Stimulated activated CD8-positive, alpha-beta memory T cell treated with anti-CD3 and anti-CD28 coated beads, Interleukin-15, amount 100 ng/mL, for 1 hour (primary cell): ENCODE measurements around the gene TUT4.

Experiments used
- DNase-seq: peaks from one replicate; pipeline ENCODE4 v3.0.0-alpha.2; 2020; ENCODE audit warnings: low read depth

TUT4 gene

GRCh38 chr1:52460694-52461093, 92.2 kb downstream of the TUT4 start:
- no peak for DNase-seq

GRCh38 chr1:52455686-52456085, 97.2 kb downstream of the TUT4 start:
- DNase-seq, result no peak

GRCh38 chr1:52454779-52455178, 98.1 kb downstream of the TUT4 start:
- no peak for DNase-seq

GRCh38 chr1:52454127-52454526, 98.8 kb downstream of the TUT4 start:
- no peak for DNase-seq

GRCh38 chr1:52444463-52444862, 108.4 kb downstream of the TUT4 start:
- no peak for DNase-seq

- no peak for DNase-seq
These were observed 112.9 kb downstream of the TUT4 start for GRCh38 chr1:52439976-52440375.

GRCh38 chr1:52436817-52437216, 116.1 kb downstream of the TUT4 start:
- DNase-seq, result no peak

GRCh38 chr1:52435650-52436049, 117.2 kb downstream of the TUT4 start:
- no peak for DNase-seq

- DNase-seq, result no peak
These were observed 117.7 kb downstream of the TUT4 start for GRCh38 chr1:52435211-52435610.

- no peak for DNase-seq
These were observed 120.1 kb downstream of the TUT4 start for GRCh38 chr1:52432807-52433206.

GRCh38 chr1:52427152-52427551, 125.7 kb downstream of the TUT4 start:
- no peak for DNase-seq

- no peak for DNase-seq
These were observed 126.5 kb downstream of the TUT4 start for GRCh38 chr1:52426371-52426770.

GRCh38 chr1:52424813-52425212, 128.1 kb downstream of the TUT4 start:
- no peak for DNase-seq

- DNase-seq, result no peak
These were observed 128.7 kb downstream of the TUT4 start for GRCh38 chr1:52424231-52424636.

- peak; percentile 49 for DNase-seq
These were observed 129.1 kb downstream of the TUT4 start for GRCh38 chr1:52423771-52424170.

GRCh38 chr1:52423055-52423454, 129.8 kb downstream of the TUT4 start:
- no peak for DNase-seq

- no peak for DNase-seq
These were observed 132.2 kb downstream of the TUT4 start for GRCh38 chr1:52420713-52421112.

GRCh38 chr1:52416811-52417210, 136.1 kb downstream of the TUT4 start:
- no peak for DNase-seq

- DNase-seq, result no peak
These were observed 137.9 kb downstream of the TUT4 start for GRCh38 chr1:52414942-52415341.

GRCh38 chr1:52413410-52413989, 139.4 kb downstream of the TUT4 start:
- no peak for DNase-seq

GRCh38 chr1:52404975-52405338, 147.9 kb downstream of the TUT4 start:
- no peak for DNase-seq

- peak; percentile 97 for DNase-seq
These were observed 148.5 kb downstream of the TUT4 start, which contains the start of the genes ORC1 and PRPF38A for GRCh38 chr1:52404116-52404974. TSS of gene ORC1 (minus strand) at chr1:52404423. CDS start at chr1:52402223, 2,200 bp downstream. TSS of gene PRPF38A (plus strand) at chr1:52404602. CDS start at chr1:52404750, 148 bp downstream.

GRCh38 chr1:52403566-52404115, 149.3 kb downstream of the TUT4 start:
- peak; percentile 3 for DNase-seq
